GM18858 (cell line): ENCODE data around the gene PET100.
"Not testable (repeated sequence)": the region's sequence is repeated elsewhere in the genome, so short reads cannot be mapped to it uniquely, and the experiment has no call there.

ENCODE experiments used
- ATAC-seq: cut with Tn5 transposase; IDR thresholded peaks from one replicate; pipeline ENCODE4 v1.9.1; 2021; ENCODE audit not compliant: unreplicated experiment

Gene PET100

GRCh38 chr19:7632340-7633203 lies 3.0 kb downstream of the PET100 start:
- no peak for ATAC-seq

- ATAC-seq: no peak
These were observed 4.1 kb downstream of the PET100 start, which contains the start of gene PCP2 for GRCh38 chr19:7633698-7634097. Gene PCP2, minus strand, starts transcription at chr19:7633719. Its CDS starts 262 bp downstream, at chr19:7633457.

- ATAC-seq: no peak
These were observed 6.1 kb downstream of the PET100 start for GRCh38 chr19:7635670-7636069.

- ATAC-seq: no peak
These were observed 6.7 kb downstream of the PET100 start for GRCh38 chr19:7636317-7636690.

GRCh38 chr19:7636691-7637373 lies 7.2 kb downstream of the PET100 start, which contains the start of gene STXBP2:
Gene STXBP2, plus strand, starts transcription at chr19:7637110. Its CDS starts 40 bp downstream, at chr19:7637150.
- ATAC-seq: no peak

GRCh38 chr19:7637374-7638256 lies 8.0 kb downstream of the PET100 start:
- no peak for ATAC-seq

- no peak for ATAC-seq
These were observed 9.3 kb downstream of the PET100 start for GRCh38 chr19:7638802-7639465.

- ATAC-seq: no peak
These were observed 10.3 kb downstream of the PET100 start for GRCh38 chr19:7639863-7640348.

- no peak for ATAC-seq
These were observed 11.2 kb downstream of the PET100 start for GRCh38 chr19:7640803-7641202.

GRCh38 chr19:7641290-7642276 lies 12.0 kb downstream of the PET100 start:
- no peak for ATAC-seq

- no peak for ATAC-seq
These were observed 12.9 kb downstream of the PET100 start for GRCh38 chr19:7642295-7643030.

- no peak for ATAC-seq
These were observed 13.4 kb downstream of the PET100 start for GRCh38 chr19:7643031-7643415.

- not testable (repeated sequence) for ATAC-seq
These were observed 14.3 kb downstream of the PET100 start for GRCh38 chr19:7643629-7644549.

- no peak for ATAC-seq
These were observed 14.9 kb downstream of the PET100 start for GRCh38 chr19:7644550-7644877.

- no peak for ATAC-seq
These were observed 15.6 kb downstream of the PET100 start for GRCh38 chr19:7645163-7645562.

- no peak for ATAC-seq
These were observed 16.2 kb downstream of the PET100 start for GRCh38 chr19:7645656-7646425.

GRCh38 chr19:7646426-7646700 lies 16.8 kb downstream of the PET100 start:
- no peak for ATAC-seq
